ENCODE measurements around the gene UBE3D.

UBE3D gene

DNA sequence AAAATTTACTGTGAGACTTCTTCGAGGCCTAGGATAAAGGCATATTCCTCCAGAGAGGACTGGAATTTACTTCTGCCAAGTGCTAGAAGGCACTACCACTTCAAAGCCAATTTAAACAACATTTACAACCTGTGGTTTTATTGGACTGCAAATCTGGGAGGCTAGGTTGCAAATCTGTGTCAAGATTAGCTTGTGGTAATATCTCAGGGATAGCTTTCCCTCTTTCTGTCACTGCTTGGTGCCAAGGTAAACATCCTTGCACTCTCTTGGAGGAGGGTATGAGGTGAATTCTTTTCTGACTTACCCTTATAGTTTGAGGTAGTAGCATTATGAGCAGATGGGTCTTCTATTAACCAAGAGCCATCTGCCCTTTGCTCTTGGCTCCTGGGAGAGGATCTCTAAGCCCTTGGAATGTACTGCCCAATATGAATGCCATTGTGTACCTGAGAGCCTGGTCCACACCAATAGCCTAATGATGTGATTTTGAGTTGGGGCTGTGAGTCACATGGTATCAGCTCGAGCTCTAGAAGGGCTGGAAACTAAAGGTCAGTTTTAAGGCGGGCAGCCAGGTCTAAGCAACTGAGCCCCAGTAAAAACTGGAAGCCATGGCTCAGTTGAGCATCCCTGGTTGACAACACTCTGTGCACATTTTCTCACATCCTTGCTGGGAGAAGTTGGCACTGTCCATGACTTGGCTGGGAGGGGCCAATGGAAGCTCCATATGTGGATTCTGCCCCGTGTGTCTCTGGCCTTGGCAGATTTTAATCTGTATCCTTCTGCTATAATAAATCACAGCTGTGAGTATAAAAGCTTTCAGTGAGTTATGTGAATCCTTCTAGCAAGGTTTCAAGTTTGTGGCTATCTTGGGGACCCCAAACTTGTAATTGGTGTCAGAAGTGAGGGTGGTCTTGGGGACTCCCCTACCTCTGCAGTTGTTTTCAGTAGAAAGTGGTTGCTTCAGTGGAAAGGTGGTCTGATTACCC is 188.1 kb downstream of the UBE3D start:
- TF ChIP-seq POLR2A (IDR thresholded peaks at IDR 0.05; ENCODE audit: extremely low read depth, insufficient read length) (no peak), MYC (IDR thresholded peaks at IDR 0.05; ENCODE audit: low read depth, low read length) (no peak)
- TF ChIP-seq, protein P1, sequence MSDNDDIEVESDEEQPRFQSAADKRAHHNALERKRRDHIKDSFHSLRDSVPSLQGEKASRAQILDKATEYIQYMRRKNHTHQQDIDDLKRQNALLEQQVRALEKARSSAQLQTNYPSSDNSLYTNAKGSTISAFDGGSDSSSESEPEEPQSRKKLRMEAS (IDR thresholded peaks at IDR 0.05; ENCODE audit: low read depth, low read length), result no peak
- TF ChIP-seq, protein P2, sequence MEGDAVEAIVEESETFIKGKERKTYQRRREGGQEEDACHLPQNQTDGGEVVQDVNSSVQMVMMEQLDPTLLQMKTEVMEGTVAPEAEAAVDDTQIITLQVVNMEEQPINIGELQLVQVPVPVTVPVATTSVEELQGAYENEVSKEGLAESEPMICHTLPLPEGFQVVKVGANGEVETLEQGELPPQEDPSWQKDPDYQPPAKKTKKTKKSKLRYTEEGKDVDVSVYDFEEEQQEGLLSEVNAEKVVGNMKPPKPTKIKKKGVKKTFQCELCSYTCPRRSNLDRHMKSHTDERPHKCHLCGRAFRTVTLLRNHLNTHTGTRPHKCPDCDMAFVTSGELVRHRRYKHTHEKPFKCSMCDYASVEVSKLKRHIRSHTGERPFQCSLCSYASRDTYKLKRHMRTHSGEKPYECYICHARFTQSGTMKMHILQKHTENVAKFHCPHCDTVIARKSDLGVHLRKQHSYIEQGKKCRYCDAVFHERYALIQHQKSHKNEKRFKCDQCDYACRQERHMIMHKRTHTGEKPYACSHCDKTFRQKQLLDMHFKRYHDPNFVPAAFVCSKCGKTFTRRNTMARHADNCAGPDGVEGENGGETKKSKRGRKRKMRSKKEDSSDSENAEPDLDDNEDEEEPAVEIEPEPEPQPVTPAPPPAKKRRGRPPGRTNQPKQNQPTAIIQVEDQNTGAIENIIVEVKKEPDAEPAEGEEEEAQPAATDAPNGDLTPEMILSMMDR (IDR thresholded peaks at IDR 0.05; ENCODE audit: low read depth, low read length), result no peak

DNA sequence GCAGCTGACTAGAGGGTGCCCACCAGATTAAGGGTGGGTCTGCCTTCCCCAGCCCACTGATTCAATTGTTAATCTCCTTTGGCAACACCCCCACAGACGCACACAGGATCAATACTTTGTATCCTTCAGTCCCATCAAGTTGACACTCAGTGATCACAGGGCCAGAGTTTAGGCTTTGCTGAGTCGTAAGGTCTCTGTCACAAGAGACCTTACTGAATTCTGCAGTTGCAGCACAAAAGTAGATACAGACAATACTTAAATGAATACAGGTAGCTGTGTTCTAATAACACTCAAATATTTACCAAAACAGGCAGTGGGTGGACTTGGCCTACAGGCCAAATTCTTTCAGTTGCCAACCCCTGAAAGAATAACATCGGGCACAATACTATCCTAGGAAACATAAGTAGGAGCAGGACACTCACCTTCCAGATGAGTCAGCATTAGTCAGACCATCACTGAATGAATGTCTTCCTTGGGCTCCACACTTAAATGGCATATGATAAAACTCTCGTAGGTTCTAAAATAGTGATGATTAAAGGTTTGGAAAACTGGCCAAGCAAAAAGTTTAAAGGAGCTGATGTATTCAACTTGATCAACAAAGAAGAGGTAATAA is 190.0 kb downstream of the UBE3D start:
- H3K4me3 ChIP-seq (ENCODE audit: low read depth, low read length), result no peak overlapping the region
- TF ChIP-seq MYC (IDR thresholded peaks at IDR 0.05; ENCODE audit: low read depth, low read length), result no peak
- TF ChIP-seq POLR2A (IDR thresholded peaks at IDR 0.05; ENCODE audit: extremely low read depth, insufficient read length), result no peak
- DNase-seq (ENCODE audit: low read depth), result no peak

More for the DNA sequence above, 188.1 kb downstream of the UBE3D start:
- DNase-seq (ENCODE audit: low read depth), result no peak
- no peak overlapping the region for H3K4me3 ChIP-seq (ENCODE audit: low read depth, low read length)

DNA sequence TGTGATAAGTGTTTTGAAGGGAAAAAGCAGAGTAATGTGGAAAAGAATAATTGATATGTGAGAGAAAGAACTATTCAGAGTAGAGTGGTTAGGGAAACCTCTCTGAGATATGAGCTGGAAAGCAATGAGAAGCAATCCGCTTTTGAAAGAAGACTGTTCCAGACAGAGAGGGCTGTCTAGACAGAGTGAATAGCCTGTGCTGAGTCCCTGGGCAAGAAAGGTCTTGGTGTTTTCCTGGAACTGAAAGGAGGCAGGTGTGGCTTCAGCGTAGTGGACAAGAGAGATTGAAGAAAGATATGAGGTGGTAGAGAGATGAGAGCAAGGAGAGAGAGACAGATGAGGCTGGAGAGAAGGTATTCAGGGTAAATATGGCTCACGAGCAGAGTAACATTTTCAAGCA is 190.8 kb downstream of the UBE3D start:
- TF ChIP-seq, protein P2 (IDR thresholded peaks at IDR 0.05; ENCODE audit: low read depth, low read length), result no peak
- TF ChIP-seq, protein P1 (IDR thresholded peaks at IDR 0.05; ENCODE audit: low read depth, low read length), result no peak
- TF ChIP-seq POLR2A (IDR thresholded peaks at IDR 0.05; ENCODE audit: extremely low read depth, insufficient read length) (no peak), MYC (IDR thresholded peaks at IDR 0.05; ENCODE audit: low read depth, low read length) (no peak)
- no peak for DNase-seq (ENCODE audit: low read depth)

DNA sequence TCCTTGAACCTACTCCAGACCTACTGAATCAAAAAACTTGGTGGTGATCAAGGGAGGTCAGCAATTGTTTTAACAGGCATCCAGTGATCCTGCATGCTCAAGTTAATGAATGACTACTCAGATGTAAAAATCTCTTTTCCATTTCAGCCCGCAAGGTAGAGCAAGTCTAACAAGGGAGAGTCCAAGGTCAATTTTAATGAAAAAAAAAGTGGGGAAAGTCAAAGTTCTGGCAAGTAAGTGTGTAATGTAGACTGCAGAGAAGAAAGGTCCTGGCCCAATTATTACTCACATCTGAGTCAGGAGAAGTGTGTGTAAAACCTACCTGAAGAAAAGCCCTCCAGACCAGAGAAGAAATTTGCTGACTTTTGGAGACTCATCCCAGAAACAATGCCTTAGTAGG is 193.5 kb downstream of the UBE3D start:
- TF ChIP-seq POLR2A (IDR thresholded peaks at IDR 0.05; ENCODE audit: extremely low read depth, insufficient read length), result no peak
- TF ChIP-seq, protein P1 (IDR thresholded peaks at IDR 0.05; ENCODE audit: low read depth, low read length), result no peak
- TF ChIP-seq, protein P2 (IDR thresholded peaks at IDR 0.05; ENCODE audit: low read depth, low read length), result no peak
- TF ChIP-seq MYC (IDR thresholded peaks at IDR 0.05; ENCODE audit: low read depth, low read length), result no peak
- no peak overlapping the region for H3K4me3 ChIP-seq (ENCODE audit: low read depth, low read length)
- DNase-seq (ENCODE audit: low read depth), result no peak

More for the DNA sequence above, 190.8 kb downstream of the UBE3D start:
- H3K4me3 ChIP-seq (ENCODE audit: low read depth, low read length), result no peak overlapping the region

DNA sequence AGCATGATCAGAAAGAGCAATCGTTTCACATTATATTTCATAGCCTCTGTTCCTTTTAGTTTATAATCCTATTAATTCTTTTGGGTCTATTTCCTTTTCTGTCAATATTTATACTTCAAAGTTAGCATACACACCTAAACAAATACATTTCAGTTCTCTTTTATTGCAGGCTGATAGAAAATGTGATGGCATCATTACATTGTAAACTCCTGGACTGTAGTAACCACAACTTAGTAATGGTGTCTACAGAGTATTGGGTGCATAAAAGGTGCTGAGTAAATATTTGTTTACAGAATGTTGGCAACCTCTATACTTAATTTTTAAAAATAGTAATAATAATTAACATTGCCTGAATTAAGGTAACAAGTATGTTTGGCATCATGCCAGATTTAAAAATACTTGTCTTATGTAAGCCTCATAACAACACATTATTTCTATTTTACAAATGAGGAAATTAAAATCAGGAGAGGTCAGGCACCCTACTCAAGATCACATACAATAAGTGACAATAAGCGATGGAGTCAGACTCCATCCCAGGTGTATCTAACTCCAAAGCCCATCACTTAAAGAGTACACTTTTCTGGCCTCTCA is 195.0 kb downstream of the UBE3D start:
- DNase-seq (ENCODE audit: low read depth), result no peak
- TF ChIP-seq POLR2A (IDR thresholded peaks at IDR 0.05; ENCODE audit: extremely low read depth, insufficient read length), result no peak
- no peak for TF ChIP-seq MYC (IDR thresholded peaks at IDR 0.05; ENCODE audit: low read depth, low read length)
- TF ChIP-seq, protein P1 (IDR thresholded peaks at IDR 0.05; ENCODE audit: low read depth, low read length), result no peak
- TF ChIP-seq, protein P2 (IDR thresholded peaks at IDR 0.05; ENCODE audit: low read depth, low read length), result no peak
- H3K4me3 ChIP-seq (ENCODE audit: low read depth, low read length), result no peak overlapping the region

DNA sequence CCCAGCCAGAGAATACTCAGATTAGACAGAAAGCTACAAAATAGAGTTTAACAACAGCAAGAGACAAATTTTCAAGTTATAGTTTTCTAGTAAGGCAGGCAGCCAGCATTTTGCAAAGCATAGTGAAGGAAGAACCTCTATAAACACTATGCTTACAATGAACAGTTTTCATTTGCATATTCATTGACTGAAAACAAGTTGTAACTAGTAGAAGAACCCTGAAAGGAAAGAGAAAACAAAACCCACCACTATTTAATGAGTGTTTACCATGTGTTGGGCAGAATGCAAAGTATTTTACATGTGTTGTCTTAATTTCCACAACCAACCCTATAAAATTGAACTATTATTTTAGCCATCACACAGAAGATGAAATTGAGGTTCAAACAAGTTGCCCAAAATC is 196.1 kb downstream of the UBE3D start:
- TF ChIP-seq MYC (IDR thresholded peaks at IDR 0.05; ENCODE audit: low read depth, low read length), result no peak
- TF ChIP-seq, protein P2 (IDR thresholded peaks at IDR 0.05; ENCODE audit: low read depth, low read length), result no peak
- TF ChIP-seq POLR2A (IDR thresholded peaks at IDR 0.05; ENCODE audit: extremely low read depth, insufficient read length), result no peak
- TF ChIP-seq, protein P1 (IDR thresholded peaks at IDR 0.05; ENCODE audit: low read depth, low read length), result no peak
- no peak overlapping the region for H3K4me3 ChIP-seq (ENCODE audit: low read depth, low read length)
- DNase-seq (ENCODE audit: low read depth), result no peak
